Upper lobe of left lung (tissue), 6 donors: ENCODE measurements around the gene KRT13. TPM values are rescaled to one million over a fixed set of nuclear protein-coding genes. Genes with fewer than 3 reads are reported as not detected.

Experiments used
- ATAC-seq, 2 donors: fragments of 200-7000 bp; cut with Tn5 transposase; one replicate each; pipeline ENCODE4 v1.9.1; 2022; ENCODE audit warnings: mild to moderate bottlenecking in 2 of 2, moderate library complexity in 2 of 2; ENCODE audit not compliant: low FRiP score in 2 of 2
- DNase-seq, 2 donors: peaks; one replicate each; pipeline ENCODE4 v3.0.0-alpha.2; 2019 to 2020
- H3K27ac ChIP-seq, 4 donors: fragments of 200-600 bp; sonication (generic); one replicate each; pipeline ENCODE4 v1.5.1; 2016 to 2019
- H3K27me3 ChIP-seq, 4 donors: fragments of 200-600 bp; sonication (generic); one replicate each; pipeline ENCODE4 v1.5.1; 2017 to 2019
- H3K36me3 ChIP-seq, 4 donors: fragments of 200-600 bp; sonication (generic); one replicate each; pipeline ENCODE4 v1.5.1; 2016 to 2019
- H3K4me1 ChIP-seq, 4 donors: fragments of 200-600 bp; sonication (generic); one replicate each; pipeline ENCODE4 v1.5.1; 2018 to 2019
- H3K4me3 ChIP-seq, 4 donors: fragments of 200-600 bp; sonication (generic); one replicate each; pipeline ENCODE4 v1.5.1; 2017 to 2019; ENCODE audit warnings: mild to moderate bottlenecking in 2 of 4, moderate library complexity in 1 of 4
- H3K9me3 ChIP-seq, 4 donors: fragments of 200-600 bp; sonication (generic); one replicate each; pipeline ENCODE4 v1.5.1; 2018 to 2019
- EP300 ChIP-seq, 4 donors: sonication (generic); formaldehyde crosslinking; IDR thresholded peaks; one replicate each; pipeline ENCODE4 v1.5.1; 2017; ENCODE audit warnings: antibody characterized with exemption in 4 of 4, control low read depth in 2 of 4
- POLR2A ChIP-seq, 4 donors: fragments of 450-650 bp; IDR thresholded peaks; one replicate each; pipeline ENCODE4 v1.5.1; 2016 to 2017; ENCODE audit warnings: antibody characterized with exemption in 4 of 4, mild to moderate bottlenecking in 2 of 4
- POLR2AphosphoS5 ChIP-seq, 2 donors: sonication (generic); formaldehyde crosslinking; IDR thresholded peaks; one replicate each; pipeline ENCODE4 v1.5.1; 2017; ENCODE audit warnings: antibody characterized with exemption in 2 of 2
- WGBS, 2 donors: methylation state at CpG; one replicate each; pipeline ENCODE4 v1.1.5; 2017 to 2018; 5-methylcytosine and 5-hydroxymethylcytosine counted together
- total RNA-seq, 6 donors: library from RNA; depleted of rRNA in 4 of 6; stranded (reverse); fragments of >200 nt in 4 of 6; gene quantifications; one replicate each; pipeline versions ENCODE4 v1.1.0 to v1.2.1, GENCODE V29; 2016 to 2021
- TF ChIP-seq, protein P1 (sequence below), 6 experiments: fragments of 450-650 bp in 4 of 6; fragments of 200-600 bp in 2 of 6; sonication (generic) in 2 of 6; IDR thresholded peaks; one replicate each; pipeline ENCODE4 v1.5.1; 2016 to 2019; ENCODE audit warnings: antibody characterized with exemption in 6 of 6
- donor health status: DM: no; HTN: no; CAD: no; lungs with moderate emphysema.
- donor health status: DM: no; HTN: yes; CAD: no; lungs with severe emphysema.

The KRT13 gene
- total RNA-seq, 6 donors from 2014 or later, result 1.0 to 12.1 (median 7.2) TPM

DNA sequence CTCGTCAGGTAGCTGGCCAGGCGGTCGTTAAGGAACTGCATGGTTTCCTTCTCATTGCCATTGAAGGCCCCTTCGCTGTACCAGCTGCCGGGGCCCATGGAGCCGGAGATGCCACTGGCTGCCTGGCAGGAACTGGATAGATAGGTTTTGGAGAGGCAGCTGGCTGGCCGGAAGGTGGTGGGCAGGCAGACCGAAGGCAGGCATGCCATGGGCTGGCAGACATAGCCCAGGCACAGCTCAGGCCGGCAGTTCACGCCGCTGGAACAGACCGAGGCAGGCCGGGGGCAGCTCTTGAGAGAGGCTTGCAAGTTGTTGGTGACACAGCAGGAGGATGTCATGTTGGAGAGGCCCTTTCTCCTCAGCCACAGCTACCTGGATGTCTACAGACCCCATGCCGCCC, 38.4 kb downstream of the KRT13 start, which contains the start of gene KRT32:
Gene KRT32 (minus strand): TSS at position 399 of the 400 bp plus-strand sequence. CDS start 61 bp downstream, at position 338.
- no peaks in the 10 kb centered on the region for H3K9me3 ChIP-seq
- no peak within 1 kb of the TSS for H3K4me3 ChIP-seq
- H3K4me1 ChIP-seq, result peaks cover 0 to 13% (median 5%) of the 10 kb centered on the region in 4 donors
- no peak for ATAC-seq
- no peaks in the 10 kb centered on the region for H3K36me3 ChIP-seq
- DNase-seq, result peak in 1 of 2 donors; percentile 62
- H3K27ac ChIP-seq, result no peak within 1 kb of the TSS
- H3K27me3 ChIP-seq, result no peaks in the 10 kb centered on the region
- 89 to 92% methylated on average over 11 to 14 of the region's 14 CpGs for WGBS, 2 donors
- TF ChIP-seq EP300 (IDR thresholded peaks at IDR 0.05), result no peak
- no peak for TF ChIP-seq POLR2A (IDR thresholded peaks at IDR 0.05)

DNA sequence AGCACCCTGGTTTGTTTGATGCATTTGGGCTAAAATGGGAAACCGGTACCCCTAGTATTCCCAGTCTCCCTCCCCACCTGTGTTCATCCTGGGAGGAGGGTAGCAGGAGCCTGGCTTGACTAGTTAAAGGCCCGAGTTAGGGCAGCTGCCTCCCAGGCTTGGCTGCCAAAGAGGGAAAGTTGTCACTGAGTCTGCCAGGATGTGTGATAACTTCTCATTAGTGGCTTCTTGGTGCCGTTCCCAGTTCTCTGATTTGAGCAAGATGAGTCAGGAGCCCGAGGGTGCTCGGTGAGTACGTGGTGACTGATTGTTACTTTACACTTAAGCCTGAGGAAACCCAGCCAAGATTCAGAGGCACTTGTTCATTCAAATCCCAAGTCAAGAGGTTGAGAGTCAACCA, 40.7 kb downstream of the KRT13 start:
- WGBS, 2 donors, result 35 to 45% methylated on average over 6 of the region's 6 CpGs

DNA sequence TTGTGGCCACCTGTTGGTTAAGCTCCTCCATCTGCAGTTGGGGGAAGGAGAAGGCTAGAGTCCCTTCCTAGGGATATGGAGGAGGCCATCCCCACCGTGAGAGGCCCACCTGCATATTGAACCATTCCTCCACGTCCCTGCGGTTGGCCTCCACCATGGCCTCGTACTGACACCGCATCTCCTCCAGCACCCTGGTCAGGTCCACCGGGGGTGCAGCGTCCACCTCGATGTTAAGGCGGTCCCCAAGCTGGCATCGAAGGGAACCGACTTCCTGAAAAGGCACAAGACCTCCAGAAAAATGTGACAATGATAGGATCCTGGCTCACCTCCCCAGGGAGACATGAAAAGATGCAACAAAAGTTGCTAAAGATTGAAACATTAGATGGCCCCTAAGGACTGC, 41.2 kb downstream of the KRT13 start:
- WGBS, 2 donors, result 88 to 92% methylated on average over 10 to 11 of the region's 11 CpGs
- no peak for DNase-seq
- no peak for TF ChIP-seq POLR2AphosphoS5 (IDR thresholded peaks at IDR 0.05)

More for the DNA sequence above, 40.7 kb downstream of the KRT13 start:
- ATAC-seq (peak; percentile 75 to 81), DNase-seq (peak in 1 of 2 donors; percentile 89)
- no peak overlapping the region for H3K27ac ChIP-seq
- H3K4me1 ChIP-seq, result peaks cover 0 to 13% (median 5%) of the 10 kb centered on the region in 4 donors
- no peak overlapping the region for H3K4me3 ChIP-seq
- no peaks in the 10 kb centered on the region for H3K36me3 ChIP-seq
- no peaks in the 10 kb centered on the region for H3K27me3 ChIP-seq
- no peaks in the 10 kb centered on the region for H3K9me3 ChIP-seq
- TF ChIP-seq EP300 (IDR thresholded peaks at IDR 0.05), result peak in 1 of 4 donors; percentile 50
- TF ChIP-seq POLR2AphosphoS5 (IDR thresholded peaks at IDR 0.05), result no peak

DNA sequence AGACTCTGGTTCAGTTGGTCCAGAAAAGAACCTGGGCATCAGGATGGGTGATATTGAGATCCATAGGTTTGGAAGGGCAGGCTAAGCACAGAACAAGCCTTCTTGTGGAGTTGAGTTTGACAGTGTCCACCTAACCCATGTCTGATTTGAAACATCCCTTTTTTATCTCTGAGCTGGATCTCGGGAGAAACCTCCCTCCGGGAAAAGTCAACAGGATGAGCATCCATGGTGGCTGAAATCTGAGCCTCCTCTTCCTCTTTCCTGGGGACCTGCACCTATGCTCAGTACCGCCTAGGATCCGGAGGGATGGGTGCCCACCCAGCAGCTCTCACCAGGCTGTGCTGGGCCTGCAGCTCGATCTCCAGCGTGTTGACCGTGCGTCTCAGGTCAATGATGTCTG, 41.7 kb downstream of the KRT13 start:
- no peak for TF ChIP-seq POLR2A (IDR thresholded peaks at IDR 0.05)
- TF ChIP-seq POLR2AphosphoS5 (IDR thresholded peaks at IDR 0.05), result no peak
- TF ChIP-seq, protein P1, sequence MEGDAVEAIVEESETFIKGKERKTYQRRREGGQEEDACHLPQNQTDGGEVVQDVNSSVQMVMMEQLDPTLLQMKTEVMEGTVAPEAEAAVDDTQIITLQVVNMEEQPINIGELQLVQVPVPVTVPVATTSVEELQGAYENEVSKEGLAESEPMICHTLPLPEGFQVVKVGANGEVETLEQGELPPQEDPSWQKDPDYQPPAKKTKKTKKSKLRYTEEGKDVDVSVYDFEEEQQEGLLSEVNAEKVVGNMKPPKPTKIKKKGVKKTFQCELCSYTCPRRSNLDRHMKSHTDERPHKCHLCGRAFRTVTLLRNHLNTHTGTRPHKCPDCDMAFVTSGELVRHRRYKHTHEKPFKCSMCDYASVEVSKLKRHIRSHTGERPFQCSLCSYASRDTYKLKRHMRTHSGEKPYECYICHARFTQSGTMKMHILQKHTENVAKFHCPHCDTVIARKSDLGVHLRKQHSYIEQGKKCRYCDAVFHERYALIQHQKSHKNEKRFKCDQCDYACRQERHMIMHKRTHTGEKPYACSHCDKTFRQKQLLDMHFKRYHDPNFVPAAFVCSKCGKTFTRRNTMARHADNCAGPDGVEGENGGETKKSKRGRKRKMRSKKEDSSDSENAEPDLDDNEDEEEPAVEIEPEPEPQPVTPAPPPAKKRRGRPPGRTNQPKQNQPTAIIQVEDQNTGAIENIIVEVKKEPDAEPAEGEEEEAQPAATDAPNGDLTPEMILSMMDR (IDR thresholded peaks at IDR 0.05), result no peak
- no peak for TF ChIP-seq EP300 (IDR thresholded peaks at IDR 0.05)
- Histone ChIP-seq H3K36me3 (no peaks in the 10 kb centered on the region), H3K4me1 (peaks cover 0 to 13% (median 5%) of the 10 kb centered on the region in 4 donors), H3K27me3 (no peaks in the 10 kb centered on the region), H3K4me3 (no peak overlapping the region), H3K27ac (no peak overlapping the region), H3K9me3 (no peaks in the 10 kb centered on the region)
- WGBS, 2 donors, result 87 to 95% methylated on average over 3 to 8 of the region's 8 CpGs
- no peak for ATAC-seq
- no peak for DNase-seq

More for the DNA sequence above, 41.2 kb downstream of the KRT13 start:
- H3K4me3 ChIP-seq, result no peak overlapping the region
- no peaks in the 10 kb centered on the region for H3K27me3 ChIP-seq
- ATAC-seq, result no peak
- H3K36me3 ChIP-seq, result no peaks in the 10 kb centered on the region
- peaks cover 0 to 13% (median 5%) of the 10 kb centered on the region in 4 donors for H3K4me1 ChIP-seq
- H3K27ac ChIP-seq, result no peak overlapping the region
- no peaks in the 10 kb centered on the region for H3K9me3 ChIP-seq

DNA sequence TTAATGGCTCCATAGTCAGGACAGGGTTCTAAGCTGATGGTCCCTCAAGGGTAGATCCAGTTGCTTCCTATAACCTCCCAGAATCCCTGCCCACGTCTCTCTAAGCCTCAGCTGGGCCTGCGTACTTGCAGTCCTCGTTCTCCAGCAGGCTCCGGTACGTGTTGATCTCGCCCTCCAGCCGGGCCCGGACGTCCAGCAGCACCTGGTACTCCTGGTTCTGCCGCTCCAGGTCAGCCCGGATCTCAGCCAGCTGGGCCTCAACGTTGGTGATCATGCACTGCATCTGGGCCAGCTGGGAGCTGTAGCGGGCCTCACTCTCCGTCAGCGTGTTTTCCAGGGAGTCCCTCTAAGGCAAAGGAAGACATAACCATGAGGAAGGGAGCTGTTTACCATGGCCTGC, 42.7 kb downstream of the KRT13 start:
- Histone ChIP-seq H3K27me3 (no peaks in the 10 kb centered on the region), H3K4me3 (no peak overlapping the region), H3K36me3 (no peaks in the 10 kb centered on the region), H3K4me1 (peaks cover 0 to 13% (median 5%) of the 10 kb centered on the region in 4 donors), H3K9me3 (no peaks in the 10 kb centered on the region), H3K27ac (no peak overlapping the region)
- WGBS, 2 donors, result 77 to 80% methylated on average over 15 of the region's 15 CpGs
- no peak for ATAC-seq
- DNase-seq, result peak in 1 of 2 donors; percentile 54
- TF ChIP-seq, protein P1 (IDR thresholded peaks at IDR 0.05), result no peak
- TF ChIP-seq EP300 (IDR thresholded peaks at IDR 0.05) (no peak), POLR2AphosphoS5 (IDR thresholded peaks at IDR 0.05) (no peak), POLR2A (IDR thresholded peaks at IDR 0.05) (no peak)

DNA sequence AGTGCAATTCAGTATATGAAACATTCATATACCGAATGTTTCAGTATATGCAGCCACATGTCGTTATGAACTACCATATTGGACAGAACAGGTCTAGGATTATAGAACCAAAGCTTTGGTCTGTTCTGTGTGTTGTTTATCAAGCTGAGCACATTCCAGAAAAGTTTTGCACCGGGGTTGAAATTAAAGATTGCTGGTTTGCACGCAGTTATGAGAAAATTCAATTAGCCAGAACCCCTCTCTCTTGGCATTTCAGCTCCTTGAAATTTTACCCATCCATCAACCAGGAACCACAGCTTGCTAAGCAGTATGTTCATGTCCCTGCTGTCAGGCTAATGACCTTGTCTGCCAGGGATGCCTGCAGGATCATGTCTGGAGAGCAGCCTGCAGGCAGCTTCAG, 47.7 kb downstream of the KRT13 start:
- Histone ChIP-seq H3K36me3 (no peaks in the 10 kb centered on the region), H3K27ac (no peak overlapping the region), H3K4me3 (no peak overlapping the region), H3K4me1 (no peaks in the 10 kb centered on the region), H3K27me3 (no peaks in the 10 kb centered on the region), H3K9me3 (no peaks in the 10 kb centered on the region)
- no peak for TF ChIP-seq POLR2AphosphoS5 (IDR thresholded peaks at IDR 0.05)
- TF ChIP-seq, protein P1 (IDR thresholded peaks at IDR 0.05), result no peak
- no peak for TF ChIP-seq EP300 (IDR thresholded peaks at IDR 0.05)
- TF ChIP-seq POLR2A (IDR thresholded peaks at IDR 0.05), result no peak
- 86 to 87% methylated on average over 4 of the region's 4 CpGs for WGBS, 2 donors
- ATAC-seq, result no peak
- no peak for DNase-seq
